GM12878 (cell line): Measurements from ENCODE around the gene CHAF1A.

ENCODE experiments used
- FOS ChIP-seq: IDR thresholded peaks from 3 replicates; pipeline ENCODE4 v1.6.1; 2011; ENCODE audit warnings: borderline replicate concordance; ENCODE audit not compliant: insufficient read length; ENCODE audit errors: extremely low read depth
- ZNF24 ChIP-seq: fragments of 450-650 bp; IDR thresholded peaks from 2 replicates; pipeline ENCODE4 v1.6.1; 2017; ENCODE audit warnings: antibody characterized with exemption, mild to moderate bottlenecking
- TF ChIP-seq, protein P1 (sequence below), 3 experiments: IDR thresholded peaks in 2 of 3; conservative IDR thresholded peaks in 1 of 3; 2 replicates each; pipeline ENCODE4 v1.5.1; 2011; ENCODE audit warnings: low read depth in 3 of 3, low read length in 3 of 3, mild to moderate bottlenecking in 3 of 3, control low read depth in 2 of 3, moderate library complexity in 2 of 3, inconsistent platforms in 1 of 3, mixed read lengths in 1 of 3; ENCODE audit not compliant: control insufficient read depth in 2 of 3, insufficient read depth in 1 of 3; ENCODE audit errors: extremely low read depth in 1 of 3

DNA sequence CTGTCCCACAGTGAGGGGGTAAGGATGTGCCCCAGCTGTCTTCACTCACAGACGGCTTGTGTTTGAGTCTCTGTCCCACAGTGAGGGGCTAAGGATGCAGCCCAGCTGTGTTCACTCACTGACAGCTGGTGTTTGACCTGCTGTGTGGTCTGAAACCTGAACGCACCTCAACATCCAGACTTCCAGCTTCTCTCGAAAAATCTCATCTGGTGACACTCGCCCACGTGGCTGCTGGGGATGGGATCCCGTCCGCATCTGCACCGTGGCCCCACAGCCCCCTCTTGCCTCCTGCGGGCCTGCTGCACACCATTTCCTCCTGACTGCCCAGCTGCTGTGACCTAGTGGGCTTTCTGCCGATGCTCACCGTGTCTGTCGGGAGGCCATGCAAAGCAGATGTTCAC, 27.3 kb downstream of the CHAF1A start:
- no peak for TF ChIP-seq FOS
- TF ChIP-seq, protein P1, sequence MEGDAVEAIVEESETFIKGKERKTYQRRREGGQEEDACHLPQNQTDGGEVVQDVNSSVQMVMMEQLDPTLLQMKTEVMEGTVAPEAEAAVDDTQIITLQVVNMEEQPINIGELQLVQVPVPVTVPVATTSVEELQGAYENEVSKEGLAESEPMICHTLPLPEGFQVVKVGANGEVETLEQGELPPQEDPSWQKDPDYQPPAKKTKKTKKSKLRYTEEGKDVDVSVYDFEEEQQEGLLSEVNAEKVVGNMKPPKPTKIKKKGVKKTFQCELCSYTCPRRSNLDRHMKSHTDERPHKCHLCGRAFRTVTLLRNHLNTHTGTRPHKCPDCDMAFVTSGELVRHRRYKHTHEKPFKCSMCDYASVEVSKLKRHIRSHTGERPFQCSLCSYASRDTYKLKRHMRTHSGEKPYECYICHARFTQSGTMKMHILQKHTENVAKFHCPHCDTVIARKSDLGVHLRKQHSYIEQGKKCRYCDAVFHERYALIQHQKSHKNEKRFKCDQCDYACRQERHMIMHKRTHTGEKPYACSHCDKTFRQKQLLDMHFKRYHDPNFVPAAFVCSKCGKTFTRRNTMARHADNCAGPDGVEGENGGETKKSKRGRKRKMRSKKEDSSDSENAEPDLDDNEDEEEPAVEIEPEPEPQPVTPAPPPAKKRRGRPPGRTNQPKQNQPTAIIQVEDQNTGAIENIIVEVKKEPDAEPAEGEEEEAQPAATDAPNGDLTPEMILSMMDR (IDR thresholded peaks at IDR 0.05 in 2 of 3, conservative IDR thresholded peaks at IDR 0.05 in 1 of 3; ENCODE audit: control insufficient read depth in 2 of 3, extremely low read depth in 1 of 3, insufficient read depth in 1 of 3, low read depth in 3 of 3, low read length in 3 of 3): no peak
- no peak for TF ChIP-seq ZNF24
